Aorta (tissue), 5 donors: ENCODE results near the gene NPDC1. TPM values are rescaled to one million over a fixed set of nuclear protein-coding genes. Genes with fewer than 3 reads are reported as not detected.

Experiments
- ATAC-seq: fragments of 200-7000 bp; cut with Tn5 transposase; one replicate; pipeline ENCODE4 v1.9.1; 2022; ENCODE audit warnings: moderate library complexity; ENCODE audit not compliant: low FRiP score
- DNase-seq, 2 donors: peaks; one replicate each; pipeline ENCODE4 v3.0.0-alpha.2; 2020
- H3K27ac ChIP-seq, 2 donors: one replicate each; pipeline ENCODE4 v1.5.1; 2013; ENCODE audit warnings: low read length in 2 of 2, mild to moderate bottlenecking in 2 of 2, moderate library complexity in 2 of 2, control low read depth in 1 of 2, inconsistent platforms in 1 of 2, low read depth in 1 of 2
- H3K27me3 ChIP-seq, 2 donors: one replicate each; pipeline ENCODE4 v1.6.1; 2013; ENCODE audit warnings: control low read depth in 1 of 2, low read length in 1 of 2, mild to moderate bottlenecking in 1 of 2, moderate library complexity in 1 of 2; ENCODE audit not compliant: insufficient read depth in 2 of 2, control insufficient read depth in 1 of 2
- H3K36me3 ChIP-seq, 2 donors: one replicate each; pipeline ENCODE4 v1.6.1; 2013; ENCODE audit warnings: control low read depth in 1 of 2, low read length in 1 of 2, mild to moderate bottlenecking in 1 of 2; ENCODE audit not compliant: insufficient read depth in 2 of 2, control insufficient read depth in 1 of 2
- H3K4me1 ChIP-seq, 2 donors: one replicate each; pipeline ENCODE4 v1.6.1; 2013; ENCODE audit warnings: low read length in 2 of 2, control low read depth in 1 of 2, mild to moderate bottlenecking in 1 of 2, moderate library complexity in 1 of 2; ENCODE audit not compliant: insufficient read depth in 2 of 2, control insufficient read depth in 1 of 2
- H3K4me3 ChIP-seq, 2 donors: one replicate each; pipeline ENCODE4 v1.5.1; 2013; ENCODE audit warnings: low read length in 2 of 2, control low read depth in 1 of 2, mild to moderate bottlenecking in 1 of 2
- H3K9me3 ChIP-seq: one replicate; pipeline ENCODE4 v1.6.1; 2013; ENCODE audit warnings: mild to moderate bottlenecking, low read length; ENCODE audit not compliant: control insufficient read depth
- whole genome bisulfite sequencing, 2 donors: extraction: QIAGEN DNeasy Blood & Tissue Kit; methylation state at CpG; one replicate each; pipeline ENCODE4 v1.1.7; 2013; 5-methylcytosine and 5-hydroxymethylcytosine counted together
- intact Hi-C, 2 donors: fragments of 100-400 bp; cut with DNase I; formaldehyde crosslinking; loops; one replicate each; pipeline versions ENCODE4 v1.14.2 to v1.15.0; 2022
- polyA plus RNA-seq, 2 donors: library from polyadenylated mRNA; stranded (reverse); fragments of 200-250 nt; gene quantifications; one replicate each; pipeline ENCODE4 v1.2.3, GENCODE V29; 2013
- total RNA-seq, 2 donors: library from RNA; stranded (reverse); fragmentation: NEBNext Ultra II Directional; extraction: Animal tissue kit (Norgen Biotek cat#: 25700); gene quantifications; one replicate each; pipeline ENCODE4 v1.2.1, GENCODE V29; 2021
- donor health status: healthy with polysubstance abuse.
- donor health status: Bipolar disorder and iron deficiency.
- donor health status: DM: no; HTN: no; CAD: no.
- donor health status: DM: no; HTN: no; CAD: no.
- donor health status: DM: yes; HTN: yes; CAD: no.

The NPDC1 gene
- total and polyA plus RNA-seq, 4 donors, result 26.5 to 217 (median 145) TPM

GRCh38 chr9:137026384-137026783, 19.6 kb downstream of the NPDC1 start:
- WGBS, 2 donors, result 77 to 78% methylated on average over 2 of the region's 2 CpGs
- H3K27ac ChIP-seq, result no peak overlapping the region
- ATAC-seq (no peak), DNase-seq (no peak)
- no peaks in the 10 kb centered on the region for H3K36me3 ChIP-seq
- no peaks in the 10 kb centered on the region for H3K4me1 ChIP-seq
- H3K9me3 ChIP-seq, result no peaks in the 10 kb centered on the region
- H3K4me3 ChIP-seq, result no peak overlapping the region
- H3K27me3 ChIP-seq, result no peaks in the 10 kb centered on the region
- intact Hi-C loops, result no loop called here

- H3K9me3 ChIP-seq, result no peaks in the 10 kb centered on the region
- WGBS, 2 donors, result 85 to 88% methylated on average over 14 to 21 of the region's 21 CpGs
- no peak for ATAC-seq
- DNase-seq, result no peak
- no peaks in the 10 kb centered on the region for H3K36me3 ChIP-seq
- H3K27me3 ChIP-seq, result no peaks in the 10 kb centered on the region
- no peak overlapping the region for H3K27ac ChIP-seq
- no peak overlapping the region for H3K4me3 ChIP-seq
- intact Hi-C loops, result no loop called here
- no peaks in the 10 kb centered on the region for H3K4me1 ChIP-seq
Measured at GRCh38 chr9:137025517-137025966, 20.4 kb downstream of the NPDC1 start.

- Histone ChIP-seq H3K27ac (no peak overlapping the region), H3K4me1 (no peaks in the 10 kb centered on the region), H3K9me3 (no peaks in the 10 kb centered on the region), H3K4me3 (no peak overlapping the region), H3K27me3 (no peaks in the 10 kb centered on the region), H3K36me3 (no peaks in the 10 kb centered on the region)
- no peak for ATAC-seq
- intact Hi-C loops, result no loop called here
- no peak for DNase-seq
- WGBS, 2 donors, result 79 to 85% methylated on average over 14 to 15 of the region's 15 CpGs
Measured at GRCh38 chr9:137023583-137023991, 22.4 kb downstream of the NPDC1 start.

GRCh38 chr9:137023157-137023556, 22.8 kb downstream of the NPDC1 start:
- no peak for DNase-seq
- Histone ChIP-seq H3K4me1 (no peaks in the 10 kb centered on the region), H3K36me3 (no peaks in the 10 kb centered on the region), H3K9me3 (no peaks in the 10 kb centered on the region), H3K27ac (no peak overlapping the region), H3K4me3 (no peak overlapping the region), H3K27me3 (no peaks in the 10 kb centered on the region)
- WGBS, 2 donors, result 81 to 92% methylated on average over 7 of the region's 7 CpGs
- intact Hi-C loops, result no loop called here
- ATAC-seq, result no peak

GRCh38 chr9:137022662-137023008, 23.3 kb downstream of the NPDC1 start:
- ATAC-seq, result no peak
- 93 to 94% methylated on average over 22 to 23 of the region's 23 CpGs for WGBS, 2 donors
- Histone ChIP-seq H3K4me3 (no peak overlapping the region), H3K9me3 (no peaks in the 10 kb centered on the region), H3K27ac (no peak overlapping the region), H3K36me3 (no peaks in the 10 kb centered on the region), H3K27me3 (no peaks in the 10 kb centered on the region), H3K4me1 (no peaks in the 10 kb centered on the region)
- intact Hi-C loops, result no loop called here
- no peak for DNase-seq

- H3K27me3 ChIP-seq, result no peaks in the 10 kb centered on the region
- no peak overlapping the region for H3K4me3 ChIP-seq
- ATAC-seq (no peak), DNase-seq (peak in 1 of 2 donors; percentile 87)
- H3K36me3 ChIP-seq, result no peaks in the 10 kb centered on the region
- no peaks in the 10 kb centered on the region for H3K9me3 ChIP-seq
- intact Hi-C loops, result no loop called here
- WGBS, 2 donors, result 60 to 62% methylated on average over 27 to 30 of the region's 30 CpGs
- H3K27ac ChIP-seq, result no peak overlapping the region
- no peaks in the 10 kb centered on the region for H3K4me1 ChIP-seq
Measured at GRCh38 chr9:137021979-137022661, 23.9 kb downstream of the NPDC1 start.

- DNase-seq, result no peak
Measured at GRCh38 chr9:137021568-137021978, 24.4 kb downstream of the NPDC1 start.

GRCh38 chr9:137020771-137021567, 25.0 kb downstream of the NPDC1 start:
- no peaks in the 10 kb centered on the region for H3K9me3 ChIP-seq
- no peak overlapping the region for H3K4me3 ChIP-seq
- no peaks in the 10 kb centered on the region for H3K36me3 ChIP-seq
- intact Hi-C loops, result no loop called here
- H3K27ac ChIP-seq, result no peak overlapping the region
- no peak for ATAC-seq
- no peak for DNase-seq
- no peaks in the 10 kb centered on the region for H3K27me3 ChIP-seq
- no peaks in the 10 kb centered on the region for H3K4me1 ChIP-seq
- 94 to 96% methylated on average over 28 to 32 of the region's 32 CpGs for whole genome bisulfite sequencing, 2 donors

More at GRCh38 chr9:137021568-137021978, 24.4 kb downstream of the NPDC1 start:
- WGBS, 2 donors, result 87 to 89% methylated on average over 6 of the region's 6 CpGs
- no peak overlapping the region for H3K27ac ChIP-seq
- H3K4me1 ChIP-seq, result no peaks in the 10 kb centered on the region
- H3K36me3 ChIP-seq, result no peaks in the 10 kb centered on the region
- no peak overlapping the region for H3K4me3 ChIP-seq
- intact Hi-C loops, result no loop called here
- ATAC-seq, result no peak
- no peaks in the 10 kb centered on the region for H3K27me3 ChIP-seq
- H3K9me3 ChIP-seq, result no peaks in the 10 kb centered on the region
